Heart left ventricle (tissue), 13 donors: ENCODE measurements around the gene TIMP1.

Source experiments
- POLR2A ChIP-seq, 2 donors: fragments of 450-650 bp; IDR thresholded peaks; one replicate each; pipeline ENCODE4 v1.6.1; 2017; ENCODE audit warnings: antibody characterized with exemption in 2 of 2, mild to moderate bottlenecking in 2 of 2, moderate library complexity in 2 of 2
- TF ChIP-seq, protein P1 (sequence below), 12 donors: fragments of 200-600 bp; sonication (generic) in 4 of 12; IDR thresholded peaks; one replicate each; pipeline versions ENCODE4 v1.5.0 to v1.8.0; 2018 to 2022; ENCODE audit warnings: antibody characterized with exemption in 12 of 12, mild to moderate bottlenecking in 5 of 12
- donor health status: ischemic (EF 13 %, LVEDD 7.1; RV severe dilation, severe dysfunction).
- donor health status: DM: no; HTN: yes; CAD: no.
- donor health status: DM: no; HTN: no; CAD: no.
- donor health status: ischemic (EF 25% LVEDD 6.9; RV normal size, moderate dysfunction).
- donor health status: ischemic (EF 25% LVEDD 5.7; RV mildly dilated, moderate dysfunction).
- donor health status: ischemic (EF 35%, LVEDD 5.7; RV mildly dilated, moderate dysfunction).
- donor health status: nonischemic (EF 11% LVEDD 7.7; RV severe dilation, severe dysfunction).
- donor health status: DM: yes; HTN: yes; CAD: no.
- donor health status: PGD.
- donor health status: ischemic (EF 29% LVEDD 5.4; RV normal size, mild dysfunction).
- donor health status: nonischemic (EF 23%, LVEDD 6.1; RV moderate dilation, normal function).

DNA sequence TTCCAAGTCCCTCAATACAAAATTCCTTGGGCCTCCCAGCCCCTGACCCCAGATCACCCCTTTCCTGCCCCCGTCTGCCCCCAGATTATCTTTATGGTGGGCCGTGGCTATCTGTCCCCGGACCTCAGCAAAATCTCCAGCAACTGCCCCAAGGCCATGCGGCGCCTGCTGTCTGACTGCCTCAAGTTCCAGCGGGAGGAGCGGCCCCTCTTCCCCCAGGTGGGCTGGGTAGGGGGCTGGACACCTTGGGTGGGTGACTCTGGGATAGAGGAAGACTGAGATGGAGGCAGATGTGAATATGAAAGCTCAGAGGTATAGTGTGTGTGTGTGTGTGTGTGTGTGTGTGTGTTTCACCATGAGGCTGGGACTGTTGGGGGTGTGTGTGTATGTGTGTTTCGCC, 11.4 kb upstream of the TIMP1 start:
- TF ChIP-seq, protein P1, sequence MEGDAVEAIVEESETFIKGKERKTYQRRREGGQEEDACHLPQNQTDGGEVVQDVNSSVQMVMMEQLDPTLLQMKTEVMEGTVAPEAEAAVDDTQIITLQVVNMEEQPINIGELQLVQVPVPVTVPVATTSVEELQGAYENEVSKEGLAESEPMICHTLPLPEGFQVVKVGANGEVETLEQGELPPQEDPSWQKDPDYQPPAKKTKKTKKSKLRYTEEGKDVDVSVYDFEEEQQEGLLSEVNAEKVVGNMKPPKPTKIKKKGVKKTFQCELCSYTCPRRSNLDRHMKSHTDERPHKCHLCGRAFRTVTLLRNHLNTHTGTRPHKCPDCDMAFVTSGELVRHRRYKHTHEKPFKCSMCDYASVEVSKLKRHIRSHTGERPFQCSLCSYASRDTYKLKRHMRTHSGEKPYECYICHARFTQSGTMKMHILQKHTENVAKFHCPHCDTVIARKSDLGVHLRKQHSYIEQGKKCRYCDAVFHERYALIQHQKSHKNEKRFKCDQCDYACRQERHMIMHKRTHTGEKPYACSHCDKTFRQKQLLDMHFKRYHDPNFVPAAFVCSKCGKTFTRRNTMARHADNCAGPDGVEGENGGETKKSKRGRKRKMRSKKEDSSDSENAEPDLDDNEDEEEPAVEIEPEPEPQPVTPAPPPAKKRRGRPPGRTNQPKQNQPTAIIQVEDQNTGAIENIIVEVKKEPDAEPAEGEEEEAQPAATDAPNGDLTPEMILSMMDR (IDR thresholded peaks at IDR 0.05) = no peak
- no peak for TF ChIP-seq POLR2A (IDR thresholded peaks at IDR 0.05)
